Measurements from ENCODE around the gene ADO. TPM values are rescaled to one million over a fixed set of nuclear protein-coding genes. Genes with fewer than 3 reads are reported as not detected.

ADO gene
- total and polyA plus RNA-seq, 2 of the 4 experiments (the other 2 are of a cell fraction), result 8.0 to 8.1 TPM

DNA sequence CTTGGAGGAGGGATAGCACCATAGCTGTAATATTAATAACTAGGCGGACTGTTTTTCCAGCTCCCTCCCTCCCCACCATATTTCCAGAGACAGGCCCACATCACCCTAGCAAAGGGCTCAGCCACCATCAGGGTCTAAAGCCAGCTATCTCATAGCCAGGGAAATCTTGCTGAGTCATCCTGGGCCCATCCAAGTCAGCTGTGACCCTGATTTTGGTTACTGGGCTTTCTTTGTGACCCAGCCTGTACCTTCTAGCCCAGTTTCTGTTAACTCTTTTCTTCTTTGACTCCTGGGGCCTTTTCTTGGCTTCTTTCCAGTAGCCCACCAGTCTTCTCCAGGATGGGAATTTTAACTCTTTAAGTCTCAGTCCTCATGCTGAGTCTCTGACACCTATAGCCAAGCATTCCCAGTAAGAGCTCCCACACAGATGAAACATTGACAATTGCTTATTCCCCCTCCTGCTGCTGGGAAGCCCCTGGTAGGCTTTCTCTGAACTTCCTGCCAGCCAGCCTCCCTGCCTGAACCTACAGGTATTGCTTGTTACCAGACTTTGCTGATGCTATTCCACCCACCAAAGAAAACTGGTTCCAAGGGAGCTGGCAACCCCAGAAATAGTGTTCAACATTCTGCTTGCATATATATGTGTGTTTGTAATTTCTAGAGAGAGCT lies 34.8 kb upstream of the ADO start:
- Histone ChIP-seq H3K14ac (replicated peaks; ENCODE audit: low read depth, low read length) (no peak overlapping the region; the same call in 1 of the 2 replicates), H3K9ac (ENCODE audit: low read depth, low read length) (no peak overlapping the region), H4K20me1 (ENCODE audit: insufficient read depth, low read length) (no peaks in the 10 kb centered on the region), H2BK120ac (ENCODE audit: low read depth, low read length) (peak overlapping the region; percentile 76; the same call in 1 of the 2 replicates), H2BK15ac (ENCODE audit: low read depth, low read length) (no peak overlapping the region), H3K4me2 (ENCODE audit: low read depth, low read length) (no peak overlapping the region), H3K27ac (ENCODE audit: insufficient read depth, low read length) (no peak overlapping the region), H3K4ac (ENCODE audit: low read depth, low read length) (no peak overlapping the region), H3K9me3 (ENCODE audit: control insufficient read depth, insufficient read depth, low read length) (no peaks in the 10 kb centered on the region), H3K4me3 (ENCODE audit: insufficient read depth, low read depth, low read length) (no peak overlapping the region), H4K8ac (ENCODE audit: low read depth in 2 of 2, low read length in 2 of 2) (0 out of 4 replicates have a peak overlapping the region, but pooled peaks of 1 of the 2 experiments have one; percentile 24), H2BK5ac (ENCODE audit: low read depth, low read length, poor library complexity, severe bottlenecking) (no peak overlapping the region), H3K23ac (ENCODE audit: low read depth, low read length) (no peak overlapping the region), H2AFZ (replicated peaks; ENCODE audit: low read length, poor library complexity) (peak overlapping the region; percentile 62), H3K36me3 (ENCODE audit: control insufficient read depth, insufficient read depth, low read length) (no peaks in the 10 kb centered on the region), H3K18ac (ENCODE audit: low read depth, low read length) (peak overlapping the region; percentile 50; the same call in 1 of the 2 replicates), H2AK9ac (replicated peaks; ENCODE audit: low read depth, low read length, poor library complexity) (no peak overlapping the region), H2AK5ac (ENCODE audit: low read depth, low read length) (no peak overlapping the region), H3K4me1 (ENCODE audit: control insufficient read depth, insufficient read depth, low read length) (peaks cover 3% of the 10 kb centered on the region), H3K9me1 (ENCODE audit: insufficient read depth, low read length) (peaks cover 2% of the 10 kb centered on the region; the same call in 1 of the 2 replicates), H2BK20ac (ENCODE audit: low read depth, low read length) (peak overlapping the region; percentile 20; the same call in 1 of the 2 replicates), H4K5ac (ENCODE audit: low read depth, low read length) (peak overlapping the region; percentile 46), H4K91ac (ENCODE audit: insufficient read depth, low read depth, low read length) (no peak overlapping the region; the same call in 1 of the 2 replicates), H3K56ac (ENCODE audit: extremely low read depth, insufficient read depth, low read length) (no peak overlapping the region), H3K27me3 (ENCODE audit: control insufficient read depth, insufficient read depth, low read length) (peaks cover 9% of the 10 kb centered on the region), H3K79me1 (ENCODE audit: low read depth in 1 of 2, low read length in 2 of 2) (no peaks in the 10 kb centered on the region)
- no CpG with 5 or more reads among the region's 1 CpG for WGBS, 2 experiments (ENCODE audit: extremely low coverage in 2 of 2, insufficient read length in 1 of 2)
- CTCF ChIA-PET, result no interaction called here
- TF ChIP-seq MAZ (IDR thresholded peaks at IDR 0.05; ENCODE audit: borderline replicate concordance, low read depth, low read length) (no peak), NFE2L2 (IDR thresholded peaks at IDR 0.05; ENCODE audit: low read depth, low read length) (peak; percentile 96), CEBPB (IDR thresholded peaks at IDR 0.05; ENCODE audit: low read depth, low read length) (no peak), MAFK (IDR thresholded peaks at IDR 0.05; ENCODE audit: low read depth, low read length) (peak; percentile 61)
- POLR2A ChIA-PET (ENCODE audit: unreplicated experiment), result no interaction called here
- peak; percentile 10 for DNase-seq
- dilution Hi-C loops (cut with HindIII; ENCODE audit: low sequenced_read_pairs, unreplicated experiment), result no loop called here
- peak; percentile 17; the same call in 1 of the 2 replicates for ATAC-seq (ENCODE audit: low read depth)
- in situ Hi-C loops (cut with MboI; ENCODE audit: low sequenced_read_pairs), result no loop called here
- no TSS peak for BruUV-seq (replicated peaks)
- intact Hi-C loops (cut with micrococcal nuclease), result no loop called here

Data from IMR-90 (cell line).